HepG2 (cell line): ENCODE data around the gene ARMC2. TPM values are rescaled to one million over a fixed set of nuclear protein-coding genes. Genes with fewer than 3 reads are reported as not detected.

Experiments
- ATAC-seq: fragments of 200-7000 bp; cut with Tn5 transposase; 3 replicates; pipeline ENCODE4 v1.9.1; 2020; ENCODE audit warnings: mild to moderate bottlenecking, moderate library complexity
- BruUV-seq: library from RNA; stranded (reverse); fragments of 400-500 nt; replicated peaks from 2 replicates; lab custom pipeline; 2021; lab: Mats Ljungman, UMichigan
- CTCF ChIA-PET: fragments of 300-600 bp; formaldehyde crosslinking; extraction: SDS; loops from one replicate; lab custom pipeline; 2021; ENCODE audit warnings: low total read pairs, inconsistent platforms, low intra/inter-chr PET ratio; lab: Yijun Ruan, JAX
- POLR2A ChIA-PET: fragments of 350-600 bp; sonication (Branson Sonifier 250); formaldehyde crosslinking; loops from one replicate; lab custom pipeline; 2020; ENCODE audit warnings: antibody characterized with exemption, inconsistent platforms; lab: Yijun Ruan, JAX
- DNase-seq: peaks from one replicate; pipeline ENCODE4 v3.0.0-alpha.2; 2015; ENCODE audit warnings: low spot score
- FAIRE-seq: peaks from 3 replicates; lab custom pipeline; 2011; peaks lifted over from hg19 to GRCh38; lab: Jason Lieb, UNC
- H2AFZ ChIP-seq: one replicate; pipeline ENCODE4 v1.6.1; 2011; ENCODE audit warnings: low read length, inconsistent platforms
- H3K27ac ChIP-seq: fragments of 300-600 bp; 3 replicates; pipeline ENCODE4 v1.8.0; 2011; ENCODE audit warnings: mixed run types, mild to moderate bottlenecking, mixed read lengths, low read length, inconsistent platforms; ENCODE audit not compliant: insufficient read depth; ENCODE audit errors: extremely low read length
- H3K27me3 ChIP-seq, 2 experiments: fragments of 200-600 bp in 1 of 2; 2 replicates in 1 of 2; 3 replicates in 1 of 2; pipeline versions ENCODE4 v1.6.0 to v1.8.0; 2011; ENCODE audit warnings: low read length in 2 of 2, mild to moderate bottlenecking in 2 of 2, moderate library complexity in 2 of 2, inconsistent platforms in 1 of 2; ENCODE audit not compliant: insufficient read depth in 2 of 2, control insufficient read depth in 1 of 2
- H3K36me3 ChIP-seq, 2 experiments: fragments of 200-600 bp in 1 of 2; replicated peaks in 1 of 2; 2 replicates in 1 of 2; 3 replicates in 1 of 2; pipeline versions ENCODE4 v1.5.1 to v1.8.0; 2011; ENCODE audit warnings: low read length in 2 of 2, inconsistent platforms in 1 of 2; ENCODE audit not compliant: insufficient read depth in 2 of 2, control insufficient read depth in 1 of 2
- H3K4me1 ChIP-seq: 2 replicates; pipeline ENCODE4 v1.5.1; 2012; ENCODE audit warnings: low read length, inconsistent platforms; ENCODE audit not compliant: insufficient read depth
- H3K4me2 ChIP-seq: 2 replicates; pipeline ENCODE4 v1.6.0; 2011; ENCODE audit warnings: low read depth, low read length, inconsistent platforms
- H3K4me3 ChIP-seq, 3 experiments: fragments of 200-600 bp in 1 of 3; sonication (generic), shearing (Covaris generic) in 1 of 3; replicated peaks in 1 of 3; 2 replicates each; pipeline ENCODE4 v1.5.1; 2011 to 2016; ENCODE audit warnings: low read length in 3 of 3, inconsistent platforms in 2 of 3, low read depth in 2 of 3, mild to moderate bottlenecking in 2 of 3, control low read depth in 1 of 3, mixed read lengths in 1 of 3; ENCODE audit not compliant: insufficient read depth in 1 of 3
- H3K79me2 ChIP-seq: one replicate; pipeline ENCODE4 v1.6.1; 2011; ENCODE audit warnings: low read length, inconsistent platforms; ENCODE audit not compliant: insufficient read depth
- H3K9ac ChIP-seq: 2 replicates; pipeline ENCODE4 v1.6.0; 2011; ENCODE audit warnings: mild to moderate bottlenecking, low read depth, low read length, inconsistent platforms; ENCODE audit not compliant: insufficient read depth
- H3K9me3 ChIP-seq: 2 replicates; pipeline ENCODE4 v1.5.1; 2012; ENCODE audit warnings: mild to moderate bottlenecking, low read length
- H4K20me1 ChIP-seq: 2 replicates; pipeline ENCODE4 v1.6.0; 2011; ENCODE audit warnings: inconsistent platforms, mild to moderate bottlenecking, low read length, moderate library complexity; ENCODE audit not compliant: insufficient read depth
- ARNT2 ChIP-seq: sonication (generic); formaldehyde crosslinking; IDR thresholded peaks from 2 replicates; pipeline ENCODE4 v1.8.0; 2022; ENCODE audit warnings: mild to moderate bottlenecking, low read depth, missing genetic modification reagents, moderate library complexity
- CAMTA2 ChIP-seq: sonication (generic); formaldehyde crosslinking; IDR thresholded peaks from 2 replicates; pipeline ENCODE4 v1.4.0; 2020; ENCODE audit warnings: mild to moderate bottlenecking, missing genetic modification reagents, borderline replicate concordance
- CREM ChIP-seq, 2 experiments: sonication (generic) in 1 of 2; formaldehyde crosslinking in 1 of 2; IDR thresholded peaks; 2 replicates each; pipeline versions ENCODE4 v1.4.0 to v1.6.1; 2016 to 2020; ENCODE audit warnings: antibody characterized with exemption in 1 of 2, mild to moderate bottlenecking in 1 of 2, missing genetic modification reagents in 1 of 2
- EED ChIP-seq: sonication (generic); formaldehyde crosslinking; IDR thresholded peaks from 2 replicates; pipeline ENCODE4 v1.5.0; 2020; ENCODE audit warnings: mild to moderate bottlenecking, missing genetic modification reagents
- GTF3A ChIP-seq: sonication (generic); formaldehyde crosslinking; conservative IDR thresholded peaks from 2 replicates; pipeline ENCODE4 v1.4.0; 2020; ENCODE audit warnings: mild to moderate bottlenecking, missing genetic modification reagents
- KDM5A ChIP-seq: fragments of 200-600 bp; sonication (generic); IDR thresholded peaks from 2 replicates; pipeline ENCODE4 v1.7.0; 2018; ENCODE audit warnings: antibody characterized with exemption, mild to moderate bottlenecking, low read length, borderline replicate concordance
- PLSCR1 ChIP-seq: sonication (generic); formaldehyde crosslinking; IDR thresholded peaks from 2 replicates; pipeline ENCODE4 v1.5.0; 2020; ENCODE audit warnings: missing genetic modification reagents, mild to moderate bottlenecking, borderline replicate concordance
- TERF1 ChIP-seq: sonication (generic); formaldehyde crosslinking; IDR thresholded peaks from 2 replicates; pipeline ENCODE4 v1.8.0; 2022; ENCODE audit warnings: mild to moderate bottlenecking, missing genetic modification reagents, moderate library complexity
- ZFP36L1 ChIP-seq: sonication (generic); formaldehyde crosslinking; IDR thresholded peaks from 2 replicates; pipeline ENCODE4 v1.8.0; 2022; ENCODE audit warnings: mild to moderate bottlenecking, missing genetic modification reagents, moderate library complexity
- WGBS: methylation state at CpG from one replicate; pipeline ENCODE4 v1.1.6; 2017; ENCODE audit warnings: low lambda C conversion rate; 5-methylcytosine and 5-hydroxymethylcytosine counted together
- in situ Hi-C: cut with HindIII; loops from 2 replicates; pipeline ENCODE4 v1.10.0; 2017; ENCODE audit warnings: low pct_unique_long_range_greater_than_20kb; ENCODE audit not compliant: extremely low pct_ligation_motif_present
- intact Hi-C: fragments of 100-400 bp; cut with micrococcal nuclease; formaldehyde crosslinking; loops from one replicate; pipeline ENCODE4 v1.10.0; 2022; ENCODE audit not compliant: unreplicated experiment
- polyA plus RNA-seq, 8 experiments: library from polyadenylated mRNA; depleted of rRNA in 3 of 8; stranded (reverse) in 7 of 8; unstranded in 1 of 8; fragments of >200 nt; fragmentation: Illumina TruSeq in 4 of 8; extraction: Trizol in 4 of 8; gene quantifications; 2 replicates each; pipeline versions ENCODE4 v1.2.1 to v1.2.3, GENCODE V29; 2011 to 2016; ENCODE audit warnings: low read depth in 4 of 8, missing spikeins in 1 of 8, mixed read lengths in 1 of 8; ENCODE audit not compliant: insufficient read depth in 1 of 8
- total RNA-seq, 5 experiments: library from RNA; depleted of rRNA; stranded (reverse); fragments of >200 nt; fragmentation: Illumina TruSeq; extraction: Trizol; gene quantifications; 2 replicates each; pipeline ENCODE4 v1.2.3, GENCODE V29; 2016; ENCODE audit warnings: low read depth in 1 of 5
- TF ChIP-seq, protein P1 (sequence below): sonication (generic); formaldehyde crosslinking; IDR thresholded peaks from 2 replicates; pipeline ENCODE4 v1.5.1; 2020; ENCODE audit warnings: missing genetic modification reagents, mild to moderate bottlenecking, borderline replicate concordance
- TF ChIP-seq, protein P2 (sequence below): sonication (generic); formaldehyde crosslinking; IDR thresholded peaks from 2 replicates; pipeline ENCODE4 v1.5.0; 2020; ENCODE audit warnings: mild to moderate bottlenecking, missing genetic modification reagents, borderline replicate concordance
- TF ChIP-seq, protein P3 (sequence below): sonication (generic); formaldehyde crosslinking; IDR thresholded peaks from 2 replicates; pipeline ENCODE4 v1.4.0; 2020; ENCODE audit warnings: missing genetic modification reagents; ENCODE audit errors: not compliant biosample characterization
- TF ChIP-seq, protein P4 (sequence below): sonication (generic); formaldehyde crosslinking; IDR thresholded peaks from 2 replicates; pipeline ENCODE4 v1.8.0; 2022; ENCODE audit warnings: mild to moderate bottlenecking, missing genetic modification reagents

ARMC2 gene
- total and polyA plus RNA-seq, 2 of the 13 experiments (the other 11 are each of a cell fraction or from before 2014, with no cell fraction given), result 1.4 to 3.2 TPM

DNA sequence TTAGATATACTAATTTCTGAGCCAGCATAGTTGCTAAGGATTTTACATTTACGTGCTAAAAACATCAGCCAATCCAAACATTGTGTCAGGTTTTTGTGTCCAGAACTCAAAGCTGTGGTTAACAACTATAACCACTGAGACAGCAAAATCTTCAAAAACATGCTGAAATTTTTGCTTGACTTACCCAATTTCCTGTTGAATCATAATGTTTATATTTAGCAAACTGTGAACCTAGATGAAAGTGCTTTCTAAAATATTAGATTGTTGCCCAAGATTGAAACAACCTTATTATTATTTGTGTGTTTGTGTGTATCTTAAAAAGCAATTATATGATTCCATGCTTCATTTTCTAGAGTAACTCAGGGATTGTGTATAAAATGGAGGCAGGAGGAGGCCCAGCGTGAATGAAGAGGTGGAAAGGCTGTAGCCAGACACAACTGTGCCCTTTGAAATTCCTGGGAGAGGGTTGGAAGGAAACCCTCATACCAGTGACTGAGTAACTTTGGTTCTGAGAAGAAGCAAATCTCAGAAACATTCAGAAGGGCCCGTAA is 48.0 kb downstream of the ARMC2 start:
- DNase-seq (no peak), ATAC-seq (no peak), FAIRE-seq (no peak)
- H3K27ac ChIP-seq, result no peak overlapping the region
- H3K4me2 ChIP-seq, result no peak overlapping the region
- intact Hi-C loops (no loop called here), in situ Hi-C loops (no loop called here)
- peaks cover 0 to 1% of the 10 kb centered on the region in 2 experiments; a peak in 1 of 5 replicates for H3K27me3 ChIP-seq
- no peaks in the 10 kb centered on the region for H3K36me3 ChIP-seq
- CTCF ChIA-PET, result no interaction called here
- no peak overlapping the region for H3K4me3 ChIP-seq
- H3K4me1 ChIP-seq, result peaks cover 15% of the 10 kb centered on the region
- WGBS, result 92% methylated on average over 3 of the region's 3 CpGs
- no peak overlapping the region for H2AFZ ChIP-seq
- BruUV-seq, result no TSS peak
- no peaks in the 10 kb centered on the region for H3K9me3 ChIP-seq
- H3K9ac ChIP-seq, result no peak overlapping the region
- no peaks in the 10 kb centered on the region for H3K79me2 ChIP-seq
- H4K20me1 ChIP-seq, result no peaks in the 10 kb centered on the region
- POLR2A ChIA-PET, result no interaction called here
- TF ChIP-seq PLSCR1 (CRISPR knock-in tag), result no peak
- no peak for TF ChIP-seq KDM5A
- TF ChIP-seq ARNT2 (CRISPR knock-in tag), result no peak
- TF ChIP-seq CAMTA2, result no peak
- TF ChIP-seq CREM (IDR thresholded peaks at IDR 0.05), result 0 out of 2 replicates have a peak, but pooled peaks have one; percentile 10
- TF ChIP-seq CREM (CRISPR knock-in tag; IDR thresholded peaks at IDR 0.05), result no peak
- no peak for TF ChIP-seq GTF3A (CRISPR knock-in tag)
- no peak for TF ChIP-seq EED (CRISPR knock-in tag)
- TF ChIP-seq, protein P1, sequence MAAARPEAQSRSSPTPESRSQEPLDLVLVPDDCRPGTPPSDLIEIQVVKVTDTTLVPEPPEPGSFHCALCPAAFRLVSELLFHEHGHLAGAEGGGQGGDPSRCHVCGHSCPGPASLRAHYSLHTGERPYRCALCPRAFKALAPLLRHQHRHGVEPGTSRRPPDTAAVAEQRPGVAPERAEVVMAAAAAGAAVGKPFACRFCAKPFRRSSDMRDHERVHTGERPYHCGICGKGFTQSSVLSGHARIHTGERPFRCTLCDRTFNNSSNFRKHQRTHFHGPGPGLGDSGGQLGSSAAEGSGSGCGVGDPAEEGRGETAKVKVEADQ (CRISPR knock-in tag), result no peak
- TF ChIP-seq ZFP36L1 (CRISPR knock-in tag), result no peak
- TF ChIP-seq, protein P2, sequence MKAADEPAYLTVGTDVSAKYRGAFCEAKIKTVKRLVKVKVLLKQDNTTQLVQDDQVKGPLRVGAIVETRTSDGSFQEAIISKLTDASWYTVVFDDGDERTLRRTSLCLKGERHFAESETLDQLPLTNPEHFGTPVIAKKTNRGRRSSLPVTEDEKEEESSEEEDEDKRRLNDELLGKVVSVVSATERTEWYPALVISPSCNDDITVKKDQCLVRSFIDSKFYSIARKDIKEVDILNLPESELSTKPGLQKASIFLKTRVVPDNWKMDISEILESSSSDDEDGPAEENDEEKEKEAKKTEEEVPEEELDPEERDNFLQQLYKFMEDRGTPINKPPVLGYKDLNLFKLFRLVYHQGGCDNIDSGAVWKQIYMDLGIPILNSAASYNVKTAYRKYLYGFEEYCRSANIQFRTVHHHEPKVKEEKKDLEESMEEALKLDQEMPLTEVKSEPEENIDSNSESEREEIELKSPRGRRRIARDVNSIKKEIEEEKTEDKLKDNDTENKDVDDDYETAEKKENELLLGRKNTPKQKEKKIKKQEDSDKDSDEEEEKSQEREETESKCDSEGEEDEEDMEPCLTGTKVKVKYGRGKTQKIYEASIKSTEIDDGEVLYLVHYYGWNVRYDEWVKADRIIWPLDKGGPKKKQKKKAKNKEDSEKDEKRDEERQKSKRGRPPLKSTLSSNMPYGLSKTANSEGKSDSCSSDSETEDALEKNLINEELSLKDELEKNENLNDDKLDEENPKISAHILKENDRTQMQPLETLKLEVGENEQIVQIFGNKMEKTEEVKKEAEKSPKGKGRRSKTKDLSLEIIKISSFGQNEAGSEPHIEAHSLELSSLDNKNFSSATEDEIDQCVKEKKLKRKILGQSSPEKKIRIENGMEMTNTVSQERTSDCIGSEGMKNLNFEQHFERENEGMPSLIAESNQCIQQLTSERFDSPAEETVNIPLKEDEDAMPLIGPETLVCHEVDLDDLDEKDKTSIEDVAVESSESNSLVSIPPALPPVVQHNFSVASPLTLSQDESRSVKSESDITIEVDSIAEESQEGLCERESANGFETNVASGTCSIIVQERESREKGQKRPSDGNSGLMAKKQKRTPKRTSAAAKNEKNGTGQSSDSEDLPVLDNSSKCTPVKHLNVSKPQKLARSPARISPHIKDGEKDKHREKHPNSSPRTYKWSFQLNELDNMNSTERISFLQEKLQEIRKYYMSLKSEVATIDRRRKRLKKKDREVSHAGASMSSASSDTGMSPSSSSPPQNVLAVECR (CRISPR knock-in tag), result no peak
- TF ChIP-seq, protein P3, sequence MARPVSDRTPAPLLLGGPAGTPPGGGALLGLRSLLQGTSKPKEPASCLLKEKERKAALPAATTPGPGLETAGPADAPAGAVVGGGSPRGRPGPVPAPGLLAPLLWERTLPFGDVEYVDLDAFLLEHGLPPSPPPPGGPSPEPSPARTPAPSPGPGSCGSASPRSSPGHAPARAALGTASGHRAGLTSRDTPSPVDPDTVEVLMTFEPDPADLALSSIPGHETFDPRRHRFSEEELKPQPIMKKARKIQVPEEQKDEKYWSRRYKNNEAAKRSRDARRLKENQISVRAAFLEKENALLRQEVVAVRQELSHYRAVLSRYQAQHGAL (CRISPR knock-in tag), result no peak
- no peak for TF ChIP-seq TERF1 (CRISPR knock-in tag)
- TF ChIP-seq, protein P4, sequence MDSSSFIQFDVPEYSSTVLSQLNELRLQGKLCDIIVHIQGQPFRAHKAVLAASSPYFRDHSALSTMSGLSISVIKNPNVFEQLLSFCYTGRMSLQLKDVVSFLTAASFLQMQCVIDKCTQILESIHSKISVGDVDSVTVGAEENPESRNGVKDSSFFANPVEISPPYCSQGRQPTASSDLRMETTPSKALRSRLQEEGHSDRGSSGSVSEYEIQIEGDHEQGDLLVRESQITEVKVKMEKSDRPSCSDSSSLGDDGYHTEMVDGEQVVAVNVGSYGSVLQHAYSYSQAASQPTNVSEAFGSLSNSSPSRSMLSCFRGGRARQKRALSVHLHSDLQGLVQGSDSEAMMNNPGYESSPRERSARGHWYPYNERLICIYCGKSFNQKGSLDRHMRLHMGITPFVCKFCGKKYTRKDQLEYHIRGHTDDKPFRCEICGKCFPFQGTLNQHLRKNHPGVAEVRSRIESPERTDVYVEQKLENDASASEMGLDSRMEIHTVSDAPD (CRISPR knock-in tag), result no peak
